Inflammatory macrophage treated with lipopolysaccharide for 1 hour (primary cell): ENCODE results near the gene PCSK1.
"Not testable (repeated sequence)": the region's sequence is repeated elsewhere in the genome, so short reads cannot be mapped to it uniquely, and the experiment has no call there.

ENCODE experiments used
- DNase-seq, 2 donors: peaks; one replicate each; pipeline ENCODE4 v3.0.0-alpha.2; 2020 to 2022

The PCSK1 gene

GRCh38 chr5:96367337-96367736 lies 65.7 kb downstream of the PCSK1 start:
- not testable (repeated sequence) for DNase-seq

DNA sequence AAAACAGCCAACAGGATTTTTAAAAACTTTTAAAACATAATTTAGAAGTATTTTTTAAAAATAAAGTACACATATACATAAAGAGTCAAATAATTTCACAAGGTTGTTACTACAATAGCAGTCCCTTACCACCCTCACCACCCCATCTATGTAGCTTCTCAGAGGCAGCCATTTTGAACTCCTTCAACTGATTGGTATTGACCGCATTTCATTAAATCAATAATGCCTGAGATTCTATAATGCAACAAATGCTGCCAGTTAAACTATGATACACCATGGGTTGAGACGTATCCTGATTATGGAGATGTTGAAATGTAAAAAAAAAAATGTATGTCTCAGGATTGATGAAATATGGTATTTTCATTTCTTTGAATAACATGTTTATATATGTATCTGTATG lies 78.8 kb downstream of the PCSK1 start:
- no peak for DNase-seq

GRCh38 chr5:96353220-96353619 lies 79.8 kb downstream of the PCSK1 start:
- no peak for DNase-seq

DNA sequence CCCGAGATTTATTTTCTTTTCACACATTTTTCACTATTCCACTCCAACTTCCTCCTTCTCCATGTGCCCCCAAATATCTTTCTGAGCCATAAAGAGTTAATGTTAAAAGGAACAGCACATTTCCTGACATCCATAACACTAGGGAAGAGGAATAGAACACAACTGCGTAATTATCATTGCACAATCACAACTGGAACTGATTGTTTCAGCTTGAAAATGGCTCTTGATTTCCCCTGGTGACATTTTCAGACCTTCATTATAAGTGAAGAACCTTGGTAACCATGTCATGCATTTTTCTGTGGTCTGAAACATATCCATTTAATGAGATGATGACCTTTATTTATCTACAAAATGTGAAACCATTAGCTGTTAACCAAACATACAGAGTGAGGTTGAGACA lies 82.4 kb downstream of the PCSK1 start:
- peak in 1 of 2 donors; percentile 38 for DNase-seq

- no peak for DNase-seq
These were observed 84.5 kb downstream of the PCSK1 start for GRCh38 chr5:96348536-96348935.

- DNase-seq = no peak
These were observed 85.4 kb downstream of the PCSK1 start for GRCh38 chr5:96347502-96348292.

DNA sequence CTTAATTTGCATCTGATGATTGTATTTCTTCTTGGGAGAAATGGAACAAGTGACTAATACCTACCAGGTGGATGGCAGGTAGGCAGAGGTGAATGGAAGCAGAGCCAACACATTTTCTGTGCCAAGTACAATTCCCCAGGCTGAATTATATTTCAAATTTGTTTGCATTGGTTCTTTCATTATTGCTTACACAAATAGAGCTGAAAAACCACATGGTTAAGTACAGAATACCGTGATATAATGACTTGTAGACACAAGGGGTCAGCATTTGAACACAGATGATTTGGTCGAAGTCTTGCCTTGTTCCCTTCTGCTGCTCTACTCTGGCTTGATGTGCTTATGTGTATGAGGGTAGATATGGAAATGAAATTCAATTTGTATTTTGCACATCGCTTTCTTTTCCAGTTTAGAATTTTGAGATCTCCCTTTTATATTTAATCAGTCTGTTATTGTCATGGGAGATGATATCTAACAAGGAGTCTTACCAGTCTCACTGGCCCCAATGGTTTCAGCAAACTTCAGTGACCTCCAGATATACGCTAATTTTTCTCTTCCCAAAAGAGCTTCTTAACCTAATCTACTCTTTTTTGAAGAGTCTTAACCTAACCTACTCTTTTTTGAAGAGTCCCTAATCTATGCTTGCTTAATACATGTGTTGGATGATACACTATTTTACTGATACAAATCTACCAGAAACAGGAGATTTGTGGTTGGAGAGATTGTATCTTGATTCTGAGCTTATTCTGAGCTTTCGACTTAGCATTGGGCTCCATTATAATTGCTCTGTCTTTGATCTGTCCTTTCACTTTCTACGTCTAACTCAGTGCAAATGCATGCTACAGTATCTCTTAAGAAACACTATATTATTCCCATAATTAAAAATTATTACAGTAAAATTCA lies 88.1 kb downstream of the PCSK1 start:
- peak; percentile 36 to 67 for DNase-seq

DNA sequence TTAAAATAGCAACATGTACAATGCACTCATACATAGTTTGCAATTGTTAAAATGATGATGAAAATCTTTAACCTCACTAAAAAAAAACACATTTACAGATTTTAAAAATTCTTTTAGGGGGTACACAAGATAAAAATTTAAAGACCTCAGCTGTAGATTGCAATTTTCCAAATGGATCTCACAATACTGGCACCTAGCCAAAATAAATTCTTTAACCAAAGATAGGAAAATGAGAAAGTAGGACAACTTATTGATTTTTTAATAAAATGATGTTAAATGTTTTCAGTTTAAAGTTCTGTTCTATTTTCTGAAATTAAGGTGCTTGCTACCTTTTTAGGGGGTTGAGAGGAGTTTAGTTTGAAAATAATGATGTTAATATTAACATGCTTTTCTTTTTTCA lies 90.0 kb downstream of the PCSK1 start:
- no peak for DNase-seq

DNA sequence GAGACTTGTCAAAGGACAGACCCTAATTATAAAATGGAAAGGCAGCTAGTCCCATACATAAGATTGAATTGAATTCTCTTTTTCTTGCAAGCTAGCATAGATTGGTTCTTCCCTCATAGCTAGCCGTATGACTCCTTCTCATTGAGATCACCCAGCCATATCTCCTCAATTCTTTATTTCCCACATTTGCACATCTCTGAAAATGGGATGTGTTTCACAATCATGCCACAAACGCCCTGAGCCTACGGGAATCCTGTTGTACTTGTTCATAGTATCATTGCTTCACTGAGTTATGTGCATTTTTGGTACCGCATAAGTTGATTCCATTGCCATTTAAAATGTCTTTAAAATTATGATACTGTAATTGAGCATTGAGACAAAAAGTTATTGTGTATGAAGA lies 90.5 kb downstream of the PCSK1 start:
- DNase-seq = no peak
